Activated CD4-positive, alpha-beta T cell treated with anti-CD3 and anti-CD28 coated beads for 4 hours (primary cell): Measurements from ENCODE around the gene PEX5L.
"Not testable (repeated sequence)": the region's sequence is repeated elsewhere in the genome, so short reads cannot be mapped to it uniquely, and the experiment has no call there.

ENCODE experiments used
- DNase-seq, 2 donors: peaks; one replicate each; pipeline ENCODE4 v3.0.0-alpha.2; 2020

Gene PEX5L

GRCh38 chr3:179826247-179826637 lies 210.5 kb downstream of the PEX5L start:
- DNase-seq: no peak

- DNase-seq: no peak
Measured at GRCh38 chr3:179825527-179826246, 211.1 kb downstream of the PEX5L start.

GRCh38 chr3:179822296-179822695 lies 214.4 kb downstream of the PEX5L start:
- no peak for DNase-seq

GRCh38 chr3:179819379-179819778 lies 217.4 kb downstream of the PEX5L start:
- no peak for DNase-seq

- DNase-seq: no peak
Measured at GRCh38 chr3:179812096-179812382, 224.7 kb downstream of the PEX5L start.

- no peak for DNase-seq
Measured at GRCh38 chr3:179811321-179812095, 225.2 kb downstream of the PEX5L start.

- no peak for DNase-seq
Measured at GRCh38 chr3:179809639-179810038, 227.1 kb downstream of the PEX5L start.

GRCh38 chr3:179807588-179807987 lies 229.1 kb downstream of the PEX5L start:
- no peak for DNase-seq

GRCh38 chr3:179806177-179806576 lies 230.6 kb downstream of the PEX5L start:
- no peak for DNase-seq

GRCh38 chr3:179801856-179802255 lies 234.9 kb downstream of the PEX5L start:
- no peak for DNase-seq

GRCh38 chr3:179801263-179801662 lies 235.5 kb downstream of the PEX5L start:
- DNase-seq: no peak

GRCh38 chr3:179797192-179797591 lies 239.5 kb downstream of the PEX5L start:
- no peak for DNase-seq

- DNase-seq: no peak
Measured at GRCh38 chr3:179796421-179796820, 240.3 kb downstream of the PEX5L start.

GRCh38 chr3:179794355-179794754 lies 242.4 kb downstream of the PEX5L start:
- no peak for DNase-seq

GRCh38 chr3:179791793-179792192 lies 244.9 kb downstream of the PEX5L start:
- no peak for DNase-seq

- DNase-seq: no peak
Measured at GRCh38 chr3:179788996-179789395, 247.7 kb downstream of the PEX5L start.

GRCh38 chr3:179782841-179783240 lies 253.9 kb downstream of the PEX5L start:
- DNase-seq: not testable (repeated sequence)

- no peak for DNase-seq
Measured at GRCh38 chr3:179775416-179776122, 261.2 kb downstream of the PEX5L start.

GRCh38 chr3:179772297-179772696 lies 264.4 kb downstream of the PEX5L start:
- DNase-seq: no peak

GRCh38 chr3:179771797-179772196 lies 264.9 kb downstream of the PEX5L start:
- no peak for DNase-seq

GRCh38 chr3:179769411-179770247 lies 267.1 kb downstream of the PEX5L start:
- DNase-seq: no peak

GRCh38 chr3:179768080-179768479 lies 268.7 kb downstream of the PEX5L start:
- DNase-seq: no peak
